Fibroblast of villous mesenchyme (primary cell): ENCODE results near the gene COQ8B. TPM values are rescaled to one million over a fixed set of nuclear protein-coding genes. Genes with fewer than 3 reads are reported as not detected.

ENCODE experiments used
- DNase-seq: peaks from one replicate; pipeline ENCODE4 v3.0.0-alpha.2; 2010; ENCODE audit warnings: low read depth
- H3K4me3 ChIP-seq: 2 replicates; pipeline ENCODE4 v1.5.1; 2011; ENCODE audit warnings: low read depth, mild to moderate bottlenecking, low read length
- CTCF ChIP-seq: IDR thresholded peaks from 2 replicates; pipeline ENCODE4 v1.5.1; 2012; ENCODE audit warnings: low read depth, mild to moderate bottlenecking, low read length; ENCODE audit not compliant: insufficient read depth
- total RNA-seq: library from RNA; depleted of rRNA; stranded (reverse); fragments of >200 nt; gene quantifications from 2 replicates; pipeline ENCODE4 v1.2.3, GENCODE V29; 2012

The COQ8B gene
- total RNA-seq, 1 donor = 32.0 TPM

GRCh38 chr19:40742477-40742876 lies 25.8 kb upstream of the COQ8B start:
- no peak overlapping the region for H3K4me3 ChIP-seq
- TF ChIP-seq CTCF = no peak
- DNase-seq = no peak

GRCh38 chr19:40741527-40742390 lies 25.1 kb upstream of the COQ8B start:
- no peak for TF ChIP-seq CTCF
- no peak overlapping the region for H3K4me3 ChIP-seq

GRCh38 chr19:40740747-40741146 lies 24.1 kb upstream of the COQ8B start:
- no peak overlapping the region for H3K4me3 ChIP-seq
- TF ChIP-seq CTCF = no peak
- DNase-seq = peak; percentile 65

More at GRCh38 chr19:40741527-40742390, 25.1 kb upstream of the COQ8B start:
- DNase-seq = no peak

- no peak for DNase-seq
These were observed 23.4 kb upstream of the COQ8B start for GRCh38 chr19:40739871-40740703.

GRCh38 chr19:40739030-40739839 lies 22.5 kb upstream of the COQ8B start:
- DNase-seq = no peak
- no peak for TF ChIP-seq CTCF
- no peak overlapping the region for H3K4me3 ChIP-seq

More at GRCh38 chr19:40739871-40740703, 23.4 kb upstream of the COQ8B start:
- no peak for TF ChIP-seq CTCF
- H3K4me3 ChIP-seq = no peak overlapping the region

GRCh38 chr19:40737102-40737644 lies 20.5 kb upstream of the COQ8B start:
- TF ChIP-seq CTCF = no peak
- no peak for DNase-seq
- H3K4me3 ChIP-seq = no peak overlapping the region
